Common myeloid progenitor, CD34-positive (primary cell): ENCODE results near the gene FBXO42.

Experiments
- CTCF ChIA-PET: fragments of 350-600 bp; sonication (Branson Sonifier 250); formaldehyde crosslinking; loops from one replicate; lab custom pipeline; 2021; ENCODE audit warnings: antibody characterized with exemption; lab: Charles Lee
- POLR2A ChIA-PET: fragments of 350-600 bp; sonication (Branson Sonifier 250); formaldehyde crosslinking; loops from one replicate; lab custom pipeline; 2021; ENCODE audit warnings: antibody characterized with exemption; lab: Charles Lee
- DNase-seq, 3 donors: peaks; one replicate each; pipeline versions ENCODE4 v3.0.0 to v3.0.0-alpha.2; 2013
- H3K27ac ChIP-seq, 2 experiments: 1 replicate in 1 of 2; 2 replicates in 1 of 2; pipeline ENCODE4 v1.7.0; 2013; ENCODE audit warnings: inconsistent platforms in 2 of 2, low read length in 2 of 2, mild to moderate bottlenecking in 2 of 2, low read depth in 1 of 2, moderate library complexity in 1 of 2; ENCODE audit not compliant: severe bottlenecking in 2 of 2, insufficient read depth in 1 of 2, poor library complexity in 1 of 2
- H3K27me3 ChIP-seq, 5 experiments: replicated peaks in 2 of 5; 1 replicate in 3 of 5; 2 replicates in 2 of 5; pipeline versions ENCODE4 v1.6.1 to v1.7.0; 2013; ENCODE audit warnings: low read length in 4 of 5, mild to moderate bottlenecking in 2 of 5, moderate library complexity in 2 of 5, inconsistent platforms in 1 of 5; ENCODE audit not compliant: insufficient read depth in 5 of 5, control insufficient read depth in 4 of 5
- H3K36me3 ChIP-seq, 4 experiments: 1 replicate in 2 of 4; 2 replicates in 2 of 4; pipeline versions ENCODE4 v1.6.1 to v1.7.0; 2013; ENCODE audit warnings: low read length in 3 of 4, control low read depth in 1 of 4, mild to moderate bottlenecking in 1 of 4; ENCODE audit not compliant: control insufficient read depth in 4 of 4, insufficient read depth in 4 of 4
- H3K4me1 ChIP-seq, 4 experiments: 1 replicate in 3 of 4; 2 replicates in 1 of 4; pipeline versions ENCODE4 v1.6.1 to v1.7.1; 2013; ENCODE audit warnings: low read length in 3 of 4, mild to moderate bottlenecking in 3 of 4, control low read depth in 1 of 4, inconsistent platforms in 1 of 4, moderate library complexity in 1 of 4; ENCODE audit not compliant: control insufficient read depth in 4 of 4, insufficient read depth in 4 of 4; ENCODE audit errors: control extremely low read depth in 1 of 4
- H3K4me3 ChIP-seq, 7 experiments: 1 replicate in 4 of 7; 2 replicates in 3 of 7; pipeline versions ENCODE4 v1.5.1 to v1.7.0; 2013; ENCODE audit warnings: mild to moderate bottlenecking in 7 of 7, low read length in 6 of 7, moderate library complexity in 6 of 7, inconsistent platforms in 2 of 7, low read depth in 2 of 7, control low read depth in 1 of 7; ENCODE audit not compliant: insufficient read depth in 4 of 7, control insufficient read depth in 1 of 7; ENCODE audit errors: extremely low read depth in 1 of 7
- H3K9me3 ChIP-seq, 5 experiments: 1 replicate in 4 of 5; 2 replicates in 1 of 5; pipeline versions ENCODE4 v1.6.1 to v1.7.1; 2013; ENCODE audit warnings: low read length in 4 of 5, mild to moderate bottlenecking in 2 of 5, inconsistent platforms in 1 of 5, low read depth in 1 of 5, moderate library complexity in 1 of 5; ENCODE audit not compliant: control insufficient read depth in 4 of 5, insufficient read depth in 2 of 5; ENCODE audit errors: control extremely low read depth in 1 of 5
- WGBS: methylation state at CpG from one replicate; pipeline ENCODE4 v1.1.5; 2013; ENCODE audit not compliant: insufficient coverage; 5-methylcytosine and 5-hydroxymethylcytosine counted together

Gene FBXO42

GRCh38 chr1:16392740-16393569 lies 40.7 kb upstream of the FBXO42 start:
- Histone ChIP-seq H3K36me3 (peaks cover 5 to 52% (median 35%) of the 10 kb centered on the region in 4 experiments), H3K4me3 (no peak overlapping the region), H3K9me3 (no peaks in the 10 kb centered on the region), H3K27ac (no peak overlapping the region), H3K27me3 (no peaks in the 10 kb centered on the region), H3K4me1 (peaks cover 2 to 30% (median 19%) of the 10 kb centered on the region in 4 experiments)
- WGBS, result 94% methylated on average over 19 of the region's 21 CpGs
- CTCF ChIA-PET, result interaction anchor here (1.0 kb wide), 2 partner anchors 30 to 46 kb away, joined by 3 to 5 read pairs; no protein-coding TSS in a partner anchor
- DNase-seq, result no peak
- POLR2A ChIA-PET, result no interaction called here

GRCh38 chr1:16391411-16391810 lies 39.1 kb upstream of the FBXO42 start:
- peak overlapping the region in 1 of 2 experiments; percentile 63 for H3K27ac ChIP-seq
- no peaks in the 10 kb centered on the region for H3K27me3 ChIP-seq
- H3K4me1 ChIP-seq, result peaks cover 9 to 37% (median 26%) of the 10 kb centered on the region in 4 experiments
- 48% methylated on average over 3 of the region's 3 CpGs for WGBS
- CTCF ChIA-PET, result interaction anchor here (1.6 kb wide), 1 partner anchor 27 kb away, joined by 6 read pairs; no protein-coding TSS in a partner anchor
- DNase-seq, result peak in 2 of 3 donors; percentile 28 to 33
- no peaks in the 10 kb centered on the region for H3K9me3 ChIP-seq
- H3K4me3 ChIP-seq, result no peak overlapping the region
- POLR2A ChIA-PET, result interaction anchor here (0.6 kb wide), 1 partner anchor 17 kb away, joined by 3 read pairs; no protein-coding TSS in a partner anchor
- peaks cover 4 to 42% (median 26%) of the 10 kb centered on the region in 4 experiments for H3K36me3 ChIP-seq

GRCh38 chr1:16387201-16388188 lies 35.2 kb upstream of the FBXO42 start:
- 37% methylated on average over 10 of the region's 14 CpGs for WGBS
- H3K4me3 ChIP-seq, result peak overlapping the region in 5 of 7 experiments; percentile 44 to 80 (median 57)
- CTCF ChIA-PET, result interaction anchor here (1.5 to 2.1 kb wide), 2 partner anchors 9 to 18 kb away, joined by 5 read pairs; no protein-coding TSS in a partner anchor
- H3K4me1 ChIP-seq, result peaks cover 12 to 50% (median 34%) of the 10 kb centered on the region in 4 experiments
- no peaks in the 10 kb centered on the region for H3K27me3 ChIP-seq
- POLR2A ChIA-PET, result interaction anchor here (0.6 to 2.3 kb wide), 2 partner anchors 12 to 31 kb away, joined by 6 to 7 read pairs; no protein-coding TSS in a partner anchor
- H3K9me3 ChIP-seq, result no peaks in the 10 kb centered on the region
- peak in 2 of 3 donors; percentile 50 to 59 for DNase-seq
- H3K36me3 ChIP-seq, result peaks cover 0 to 28% (median 3%) of the 10 kb centered on the region in 4 experiments
- H3K27ac ChIP-seq, result peak overlapping the region in 1 of 2 experiments; percentile 79

- 25% methylated on average over 1 of the region's 5 CpGs for WGBS
- Histone ChIP-seq H3K27ac (peak overlapping the region in 1 of 2 experiments; percentile 79), H3K4me1 (peaks cover 12 to 42% (median 33%) of the 10 kb centered on the region in 4 experiments), H3K36me3 (peaks cover 0 to 24% (median 3%) of the 10 kb centered on the region in 4 experiments), H3K4me3 (peak overlapping the region in 5 of 7 experiments; percentile 44 to 80 (median 57)), H3K27me3 (no peaks in the 10 kb centered on the region), H3K9me3 (no peaks in the 10 kb centered on the region)
- DNase-seq, result peak in 2 of 3 donors; percentile 44 to 55
- CTCF ChIA-PET, result interaction anchor here (0.7 to 2.1 kb wide), 3 partner anchors 8 to 17 kb away, joined by 3 to 5 read pairs (median 5); no protein-coding TSS in a partner anchor
- POLR2A ChIA-PET, result interaction anchor here (0.6 to 2.3 kb wide), 2 partner anchors 11 to 30 kb away, joined by 6 to 7 read pairs; no protein-coding TSS in a partner anchor
Measured at GRCh38 chr1:16386454-16387113, 34.3 kb upstream of the FBXO42 start.

- no peak for DNase-seq
- Histone ChIP-seq H3K4me3 (peak overlapping the region in 1 of 7 experiments; percentile 6), H3K9me3 (no peaks in the 10 kb centered on the region), H3K4me1 (peaks cover 12 to 36% (median 27%) of the 10 kb centered on the region in 4 experiments), H3K27me3 (no peaks in the 10 kb centered on the region), H3K27ac (peak overlapping the region in 1 of 2 experiments; percentile 28), H3K36me3 (peaks cover 0 to 24% (median 3%) of the 10 kb centered on the region in 4 experiments)
- POLR2A ChIA-PET, result interaction anchor here (2.3 kb wide), 1 partner anchor 11 kb away, joined by 7 read pairs; no protein-coding TSS in a partner anchor
- 91% methylated on average over 9 of the region's 9 CpGs for WGBS
- CTCF ChIA-PET, result interaction anchor here (0.7 to 1.5 kb wide), 2 partner anchors 11 to 17 kb away, joined by 3 to 5 read pairs; no protein-coding TSS in a partner anchor
Measured at GRCh38 chr1:16385659-16386453, 33.6 kb upstream of the FBXO42 start.
